Measurements from ENCODE around the gene RPL13A. TPM values are rescaled to one million over a fixed set of nuclear protein-coding genes. Genes with fewer than 3 reads are reported as not detected.
A peak's percentile ranks its signal among the peaks of the same experiment; 100 is the strongest.

RPL13A gene
- total and polyA plus RNA-seq, 2 of the 13 experiments (the other 11 are each of a cell fraction or from before 2014, with no cell fraction given), result 2,601 to 3,407 TPM

DNA sequence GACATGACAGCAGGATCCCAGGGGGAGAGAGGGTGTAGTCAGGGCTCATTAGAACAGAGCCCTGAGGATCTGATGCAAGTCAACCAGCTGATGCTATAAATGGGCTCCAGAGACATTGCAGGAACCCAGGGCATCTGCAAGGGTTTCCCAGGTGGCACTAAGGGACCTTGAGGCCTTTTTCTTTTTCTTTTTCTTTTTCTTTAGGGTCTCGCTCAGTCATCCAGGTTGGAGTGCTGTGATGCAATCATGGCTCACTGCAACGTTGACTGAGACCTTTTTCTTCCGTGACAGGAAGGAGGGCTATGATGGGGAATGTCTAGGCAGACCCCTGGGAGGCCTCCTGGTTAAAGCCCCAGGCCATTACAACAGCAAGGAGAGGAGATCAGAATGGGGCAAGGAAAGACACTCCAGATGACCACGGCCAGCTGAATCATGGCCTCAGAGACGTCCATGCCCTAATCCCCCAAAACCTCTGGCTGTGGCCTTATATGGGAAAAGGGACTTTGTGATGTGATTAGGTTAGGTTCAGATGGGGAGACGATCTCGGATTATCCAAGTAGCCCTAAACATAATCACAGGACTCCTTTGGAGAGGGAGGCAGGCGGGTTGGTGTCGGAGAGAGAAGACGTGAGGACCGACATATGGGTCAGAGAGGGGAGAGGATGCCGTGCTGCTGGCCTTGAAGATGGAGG lies 20.5 kb downstream of the RPL13A start:
- H3K79me2 ChIP-seq (ENCODE audit: insufficient read depth, low read length), result no peaks in the 10 kb centered on the region
- H3K36me3 ChIP-seq (replicated peaks in 1 of 2; ENCODE audit: control insufficient read depth in 1 of 2, insufficient read depth in 2 of 2, low read length in 2 of 2), result no peaks in the 10 kb centered on the region
- WGBS (ENCODE audit: low lambda C conversion rate), result 46% methylated on average over 12 of the region's 12 CpGs
- H3K4me2 ChIP-seq (ENCODE audit: low read depth, low read length), result no peak overlapping the region
- in situ Hi-C loops (cut with HindIII; ENCODE audit: extremely low pct_ligation_motif_present, low pct_unique_long_range_greater_than_20kb) (loop anchor here (5.0 kb wide), 1 partner anchor 34 kb away; no protein-coding TSS in a partner anchor), intact Hi-C loops (cut with micrococcal nuclease; ENCODE audit: unreplicated experiment) (no loop called here)
- BruUV-seq (replicated peaks), result no TSS peak
- no peak overlapping the region for H3K4me3 ChIP-seq (replicated peaks in 1 of 3; ENCODE audit: insufficient read depth in 1 of 3, low read depth in 2 of 3, low read length in 3 of 3)
- no peaks in the 10 kb centered on the region for H4K20me1 ChIP-seq (ENCODE audit: insufficient read depth, low read length)
- H3K4me1 ChIP-seq (ENCODE audit: insufficient read depth, low read length), result peaks cover 49% of the 10 kb centered on the region
- TF ChIP-seq STAG1 (CRISPR knock-in tag; IDR thresholded peaks at IDR 0.05) (no peak), CEBPB (IDR thresholded peaks at IDR 0.05; ENCODE audit: borderline replicate concordance, low read depth, low read length) (peak; percentile 60), SRF (IDR thresholded peaks at IDR 0.05; ENCODE audit: low read depth, low read length) (peak; percentile 73; the same call in 1 of the 2 replicates)
- CTCF ChIA-PET (ENCODE audit: low intra/inter-chr PET ratio, low total read pairs), result interaction anchor here (1.0 to 2.1 kb wide), 2 partner anchors 39 to 63 kb away, joined by 5 to 31 read pairs; no protein-coding TSS in a partner anchor
- no peak overlapping the region for H2AFZ ChIP-seq (ENCODE audit: low read length)
- no peaks in the 10 kb centered on the region for H3K9me3 ChIP-seq (ENCODE audit: low read length)
- POLR2A ChIA-PET, result no interaction called here
- no peak for ATAC-seq
- H3K27me3 ChIP-seq (ENCODE audit: control insufficient read depth in 1 of 2, insufficient read depth in 2 of 2, low read length in 2 of 2), result no peaks in the 10 kb centered on the region
- FAIRE-seq, result no peak
- H3K9ac ChIP-seq (ENCODE audit: insufficient read depth, low read depth, low read length), result no peak overlapping the region
- DNase-seq (ENCODE audit: low spot score), result no peak
- no peak overlapping the region for H3K27ac ChIP-seq (ENCODE audit: extremely low read length, insufficient read depth, low read length)

DNA sequence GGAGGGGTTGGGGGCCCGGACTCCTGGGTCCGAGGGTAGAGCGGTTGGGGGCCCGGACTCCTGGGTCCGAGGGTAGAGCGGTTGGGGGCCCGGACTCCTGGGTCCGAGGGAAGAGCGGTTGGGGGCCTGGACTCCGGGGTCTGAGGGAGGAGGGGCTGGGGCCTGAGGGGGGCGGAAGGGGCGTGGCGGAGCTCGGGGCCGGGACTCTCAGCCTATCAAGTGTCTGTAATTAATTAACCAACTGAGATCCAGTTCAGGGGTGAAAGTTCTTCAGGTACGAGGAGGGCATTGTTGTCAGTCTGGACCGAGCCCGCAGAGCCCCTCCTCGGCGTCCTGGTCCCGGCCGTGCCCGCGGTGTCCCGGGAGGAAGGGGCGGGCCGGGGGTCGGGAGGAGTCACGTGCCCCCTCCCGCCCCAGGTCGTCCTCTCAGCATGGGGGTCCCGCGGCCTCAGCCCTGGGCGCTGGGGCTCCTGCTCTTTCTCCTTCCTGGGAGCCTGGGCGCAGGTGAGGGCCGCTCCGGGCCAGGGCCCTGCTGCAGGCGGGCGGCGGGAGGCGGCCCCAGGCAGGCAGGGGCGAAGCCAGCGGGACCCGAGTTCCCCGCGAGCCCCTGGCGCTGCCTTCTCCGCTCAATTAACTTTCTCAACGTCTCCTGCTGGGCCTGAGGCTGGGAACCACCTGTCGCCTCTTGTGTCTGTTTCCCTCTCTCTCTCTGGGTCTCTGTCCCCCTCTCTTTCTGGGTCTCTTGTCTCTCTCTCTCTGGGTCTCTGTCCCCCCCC lies 25.8 kb downstream of the RPL13A start:
- 1% methylated on average over 22 of the region's 50 CpGs for WGBS (ENCODE audit: low lambda C conversion rate)
- ChIA-PET POLR2A (interaction anchor here (0.6 to 2.7 kb wide), 33 partner anchors 9 to 164 kb away, joined by 3 to 29 read pairs (median 4); partner anchors contain the start of genes ALDH16A1, NOSIP, PIH1D1 and PRMT1), CTCF (ENCODE audit: low intra/inter-chr PET ratio, low total read pairs) (interaction anchor here (0.6 kb wide), 1 partner anchor 52 kb away, joined by 3 read pairs; no protein-coding TSS in a partner anchor)
- peaks cover 21% of the 10 kb centered on the region for H3K79me2 ChIP-seq (ENCODE audit: insufficient read depth, low read length)
- peak overlapping the region; percentile 89 for H3K27ac ChIP-seq (ENCODE audit: extremely low read length, insufficient read depth, low read length)
- intact Hi-C loops (cut with micrococcal nuclease; ENCODE audit: unreplicated experiment), result loop anchor here (2.0 kb wide), 1 partner anchor 160 kb away; no protein-coding TSS in a partner anchor
- peak overlapping the region; percentile 75 to 89 (median 76) for H3K4me3 ChIP-seq (replicated peaks in 1 of 3; ENCODE audit: insufficient read depth in 1 of 3, low read depth in 2 of 3, low read length in 3 of 3)
- H3K4me2 ChIP-seq (ENCODE audit: low read depth, low read length), result peak overlapping the region; percentile 79
- in situ Hi-C loops (cut with HindIII; ENCODE audit: extremely low pct_ligation_motif_present, low pct_unique_long_range_greater_than_20kb), result no loop called here
- peak; percentile 87 for ATAC-seq
- no TSS peak for BruUV-seq (replicated peaks)
- peak; percentile 57 for FAIRE-seq
- H3K27me3 ChIP-seq (ENCODE audit: control insufficient read depth in 1 of 2, insufficient read depth in 2 of 2, low read length in 2 of 2), result no peaks in the 10 kb centered on the region
- peaks cover 38% of the 10 kb centered on the region for H3K4me1 ChIP-seq (ENCODE audit: insufficient read depth, low read length)
- no peaks in the 10 kb centered on the region for H4K20me1 ChIP-seq (ENCODE audit: insufficient read depth, low read length)
- H3K9me3 ChIP-seq (ENCODE audit: low read length), result no peaks in the 10 kb centered on the region
- peak; percentile 89 for DNase-seq (ENCODE audit: low spot score)
- no peak overlapping the region for H2AFZ ChIP-seq (ENCODE audit: low read length)
- H3K36me3 ChIP-seq (replicated peaks in 1 of 2; ENCODE audit: control insufficient read depth in 1 of 2, insufficient read depth in 2 of 2, low read length in 2 of 2), result peaks cover 0 to 1% of the 10 kb centered on the region in 2 experiments; a peak in 2 of 5 replicates
- peak overlapping the region; percentile 88 for H3K9ac ChIP-seq (ENCODE audit: insufficient read depth, low read depth, low read length)
- TF ChIP-seq MEIS2 (CRISPR knock-in tag; IDR thresholded peaks at IDR 0.05), result peak; percentile 45; the same call in 1 of the 2 replicates
- no peak for TF ChIP-seq TCF7L2 (IDR thresholded peaks at IDR 0.05; ENCODE audit: low read depth, low read length)
- TF ChIP-seq SIX4 (CRISPR knock-in tag; IDR thresholded peaks at IDR 0.05), result 0 out of 2 replicates have a peak, but pooled peaks have one; percentile 33
- TF ChIP-seq, protein P1, sequence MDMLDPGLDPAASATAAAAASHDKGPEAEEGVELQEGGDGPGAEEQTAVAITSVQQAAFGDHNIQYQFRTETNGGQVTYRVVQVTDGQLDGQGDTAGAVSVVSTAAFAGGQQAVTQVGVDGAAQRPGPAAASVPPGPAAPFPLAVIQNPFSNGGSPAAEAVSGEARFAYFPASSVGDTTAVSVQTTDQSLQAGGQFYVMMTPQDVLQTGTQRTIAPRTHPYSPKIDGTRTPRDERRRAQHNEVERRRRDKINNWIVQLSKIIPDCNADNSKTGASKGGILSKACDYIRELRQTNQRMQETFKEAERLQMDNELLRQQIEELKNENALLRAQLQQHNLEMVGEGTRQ (IDR thresholded peaks at IDR 0.05; ENCODE audit: low read depth, low read length), result no peak
- TF ChIP-seq, protein P1 (CRISPR knock-in tag; IDR thresholded peaks at IDR 0.05; ENCODE audit: borderline replicate concordance), result peak; percentile 65; the same call in 1 of the 2 replicates
- TF ChIP-seq ZNF432 (CRISPR knock-in tag; IDR thresholded peaks at IDR 0.05; ENCODE audit: borderline replicate concordance), result no peak
- TF ChIP-seq ZFX (CRISPR knock-in tag; IDR thresholded peaks at IDR 0.05; ENCODE audit: low read depth), result peak; percentile 82
- TF ChIP-seq SMARCE1 (IDR thresholded peaks at IDR 0.05; ENCODE audit: borderline replicate concordance), result no peak
- peak; percentile 16; the same call in 1 of the 2 replicates for TF ChIP-seq ARNTL (CRISPR knock-in tag; IDR thresholded peaks at IDR 0.05)

Measured in HepG2 (cell line).